Neural progenitor cell (in vitro differentiated cells): ENCODE data around the gene C22orf31.

Experiments used
- EZH2 ChIP-seq: fragments of 200-600 bp; sonication (generic); IDR thresholded peaks from 2 replicates; pipeline ENCODE4 v1.6.1; 2017; ENCODE audit warnings: antibody characterized with exemption, mild to moderate bottlenecking, moderate library complexity
- EZH2phosphoT487 ChIP-seq: fragments of 200-600 bp; sonication (generic); IDR thresholded peaks from 2 replicates; pipeline ENCODE4 v1.6.1; 2017; ENCODE audit warnings: antibody characterized with exemption
- TF ChIP-seq, protein P1 (sequence below): fragments of 200-600 bp; sonication (generic); IDR thresholded peaks from 2 replicates; pipeline ENCODE4 v1.5.1; 2017; ENCODE audit warnings: antibody characterized with exemption, mild to moderate bottlenecking

GRCh38 chr22:29072193-29072978 is 10.8 kb upstream of the C22orf31 start:
- TF ChIP-seq, protein P1, sequence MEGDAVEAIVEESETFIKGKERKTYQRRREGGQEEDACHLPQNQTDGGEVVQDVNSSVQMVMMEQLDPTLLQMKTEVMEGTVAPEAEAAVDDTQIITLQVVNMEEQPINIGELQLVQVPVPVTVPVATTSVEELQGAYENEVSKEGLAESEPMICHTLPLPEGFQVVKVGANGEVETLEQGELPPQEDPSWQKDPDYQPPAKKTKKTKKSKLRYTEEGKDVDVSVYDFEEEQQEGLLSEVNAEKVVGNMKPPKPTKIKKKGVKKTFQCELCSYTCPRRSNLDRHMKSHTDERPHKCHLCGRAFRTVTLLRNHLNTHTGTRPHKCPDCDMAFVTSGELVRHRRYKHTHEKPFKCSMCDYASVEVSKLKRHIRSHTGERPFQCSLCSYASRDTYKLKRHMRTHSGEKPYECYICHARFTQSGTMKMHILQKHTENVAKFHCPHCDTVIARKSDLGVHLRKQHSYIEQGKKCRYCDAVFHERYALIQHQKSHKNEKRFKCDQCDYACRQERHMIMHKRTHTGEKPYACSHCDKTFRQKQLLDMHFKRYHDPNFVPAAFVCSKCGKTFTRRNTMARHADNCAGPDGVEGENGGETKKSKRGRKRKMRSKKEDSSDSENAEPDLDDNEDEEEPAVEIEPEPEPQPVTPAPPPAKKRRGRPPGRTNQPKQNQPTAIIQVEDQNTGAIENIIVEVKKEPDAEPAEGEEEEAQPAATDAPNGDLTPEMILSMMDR, result no peak
- TF ChIP-seq EZH2phosphoT487, result no peak
- no peak for TF ChIP-seq EZH2
